ENCODE measurements around the gene KRT82.

Gene KRT82

GRCh38 chr12:52441320-52441911 lies 35.3 kb upstream of the KRT82 start:
- H3K36me3 ChIP-seq (ENCODE audit: control insufficient read depth, low read depth, low read length), result no peaks in the 10 kb centered on the region
- no peaks in the 10 kb centered on the region for H3K9me3 ChIP-seq (ENCODE audit: control insufficient read depth, low read depth, low read length)
- H3K27ac ChIP-seq (ENCODE audit: low read length), result no peak overlapping the region
- no peaks in the 10 kb centered on the region for H3K27me3 ChIP-seq (ENCODE audit: control insufficient read depth, insufficient read depth, low read length)
- no peak overlapping the region for H3K9ac ChIP-seq (ENCODE audit: low read length)
- no peak overlapping the region for H3K4me3 ChIP-seq (ENCODE audit: low read length)
- peaks cover 12% of the 10 kb centered on the region for H3K4me1 ChIP-seq (ENCODE audit: control insufficient read depth, low read depth, low read length)

- H3K36me3 ChIP-seq (ENCODE audit: control insufficient read depth, low read depth, low read length), result no peaks in the 10 kb centered on the region
These were observed 34.7 kb upstream of the KRT82 start for GRCh38 chr12:52440821-52441319.

GRCh38 chr12:52439845-52440244 lies 33.7 kb upstream of the KRT82 start:
- Histone ChIP-seq H3K4me1 (ENCODE audit: control insufficient read depth, low read depth, low read length) (peaks cover 12% of the 10 kb centered on the region), H3K9ac (ENCODE audit: low read length) (no peak overlapping the region), H3K36me3 (ENCODE audit: control insufficient read depth, low read depth, low read length) (no peaks in the 10 kb centered on the region), H3K4me3 (ENCODE audit: low read length) (no peak overlapping the region), H3K9me3 (ENCODE audit: control insufficient read depth, low read depth, low read length) (no peaks in the 10 kb centered on the region), H3K27me3 (ENCODE audit: control insufficient read depth, insufficient read depth, low read length) (no peaks in the 10 kb centered on the region), H3K27ac (ENCODE audit: low read length) (no peak overlapping the region)

More at GRCh38 chr12:52440821-52441319, 34.7 kb upstream of the KRT82 start:
- Histone ChIP-seq H3K9ac (ENCODE audit: low read length) (no peak overlapping the region), H3K4me3 (ENCODE audit: low read length) (no peak overlapping the region), H3K27me3 (ENCODE audit: control insufficient read depth, insufficient read depth, low read length) (no peaks in the 10 kb centered on the region), H3K9me3 (ENCODE audit: control insufficient read depth, low read depth, low read length) (no peaks in the 10 kb centered on the region), H3K27ac (ENCODE audit: low read length) (no peak overlapping the region), H3K4me1 (ENCODE audit: control insufficient read depth, low read depth, low read length) (peaks cover 12% of the 10 kb centered on the region)

GRCh38 chr12:52439420-52439819 lies 33.3 kb upstream of the KRT82 start:
- Histone ChIP-seq H3K27me3 (ENCODE audit: control insufficient read depth, insufficient read depth, low read length) (no peaks in the 10 kb centered on the region), H3K9me3 (ENCODE audit: control insufficient read depth, low read depth, low read length) (no peaks in the 10 kb centered on the region), H3K9ac (ENCODE audit: low read length) (no peak overlapping the region), H3K4me1 (ENCODE audit: control insufficient read depth, low read depth, low read length) (peaks cover 12% of the 10 kb centered on the region), H3K4me3 (ENCODE audit: low read length) (no peak overlapping the region), H3K36me3 (ENCODE audit: control insufficient read depth, low read depth, low read length) (no peaks in the 10 kb centered on the region), H3K27ac (ENCODE audit: low read length) (no peak overlapping the region)

GRCh38 chr12:52438305-52439301 lies 32.5 kb upstream of the KRT82 start:
- Histone ChIP-seq H3K27ac (ENCODE audit: low read length) (no peak overlapping the region), H3K36me3 (ENCODE audit: control insufficient read depth, low read depth, low read length) (no peaks in the 10 kb centered on the region), H3K27me3 (ENCODE audit: control insufficient read depth, insufficient read depth, low read length) (no peaks in the 10 kb centered on the region), H3K4me3 (ENCODE audit: low read length) (no peak overlapping the region), H3K4me1 (ENCODE audit: control insufficient read depth, low read depth, low read length) (peaks cover 12% of the 10 kb centered on the region), H3K9me3 (ENCODE audit: control insufficient read depth, low read depth, low read length) (no peaks in the 10 kb centered on the region), H3K9ac (ENCODE audit: low read length) (no peak overlapping the region)

GRCh38 chr12:52437508-52437907 lies 31.4 kb upstream of the KRT82 start:
- Histone ChIP-seq H3K9me3 (ENCODE audit: control insufficient read depth, low read depth, low read length) (no peaks in the 10 kb centered on the region), H3K4me3 (ENCODE audit: low read length) (no peak overlapping the region), H3K27me3 (ENCODE audit: control insufficient read depth, insufficient read depth, low read length) (no peaks in the 10 kb centered on the region), H3K9ac (ENCODE audit: low read length) (no peak overlapping the region), H3K36me3 (ENCODE audit: control insufficient read depth, low read depth, low read length) (no peaks in the 10 kb centered on the region), H3K27ac (ENCODE audit: low read length) (no peak overlapping the region), H3K4me1 (ENCODE audit: control insufficient read depth, low read depth, low read length) (peaks cover 9% of the 10 kb centered on the region)

- H3K4me1 ChIP-seq (ENCODE audit: control insufficient read depth, low read depth, low read length), result peaks cover 4% of the 10 kb centered on the region
- H3K9me3 ChIP-seq (ENCODE audit: control insufficient read depth, low read depth, low read length), result no peaks in the 10 kb centered on the region
- H3K4me3 ChIP-seq (ENCODE audit: low read length), result no peak overlapping the region
- no peak overlapping the region for H3K27ac ChIP-seq (ENCODE audit: low read length)
- H3K27me3 ChIP-seq (ENCODE audit: control insufficient read depth, insufficient read depth, low read length), result no peaks in the 10 kb centered on the region
- H3K36me3 ChIP-seq (ENCODE audit: control insufficient read depth, low read depth, low read length), result no peaks in the 10 kb centered on the region
- H3K9ac ChIP-seq (ENCODE audit: low read length), result no peak overlapping the region
These were observed 30.8 kb upstream of the KRT82 start for GRCh38 chr12:52436828-52437474.

- H3K4me1 ChIP-seq (ENCODE audit: control insufficient read depth, low read depth, low read length), result no peaks in the 10 kb centered on the region
- no peak overlapping the region for H3K9ac ChIP-seq (ENCODE audit: low read length)
- H3K36me3 ChIP-seq (ENCODE audit: control insufficient read depth, low read depth, low read length), result no peaks in the 10 kb centered on the region
- no peak overlapping the region for H3K27ac ChIP-seq (ENCODE audit: low read length)
- no peaks in the 10 kb centered on the region for H3K9me3 ChIP-seq (ENCODE audit: control insufficient read depth, low read depth, low read length)
- no peaks in the 10 kb centered on the region for H3K27me3 ChIP-seq (ENCODE audit: control insufficient read depth, insufficient read depth, low read length)
- no peak overlapping the region for H3K4me3 ChIP-seq (ENCODE audit: low read length)
These were observed 30.1 kb upstream of the KRT82 start for GRCh38 chr12:52436000-52436827.

GRCh38 chr12:52435659-52435999 lies 29.5 kb upstream of the KRT82 start:
- Histone ChIP-seq H3K27me3 (ENCODE audit: control insufficient read depth, insufficient read depth, low read length) (no peaks in the 10 kb centered on the region), H3K27ac (ENCODE audit: low read length) (no peak overlapping the region), H3K4me3 (ENCODE audit: low read length) (no peak overlapping the region), H3K36me3 (ENCODE audit: control insufficient read depth, low read depth, low read length) (no peaks in the 10 kb centered on the region), H3K9ac (ENCODE audit: low read length) (no peak overlapping the region), H3K9me3 (ENCODE audit: control insufficient read depth, low read depth, low read length) (no peaks in the 10 kb centered on the region), H3K4me1 (ENCODE audit: control insufficient read depth, low read depth, low read length) (no peaks in the 10 kb centered on the region)

GRCh38 chr12:52434760-52435530 lies 28.8 kb upstream of the KRT82 start:
- Histone ChIP-seq H3K27ac (ENCODE audit: low read length) (no peak overlapping the region), H3K9ac (ENCODE audit: low read length) (no peak overlapping the region)

More at GRCh38 chr12:52434760-52435530, 28.8 kb upstream of the KRT82 start:
- Histone ChIP-seq H3K4me1 (ENCODE audit: control insufficient read depth, low read depth, low read length) (no peaks in the 10 kb centered on the region), H3K9me3 (ENCODE audit: control insufficient read depth, low read depth, low read length) (no peaks in the 10 kb centered on the region), H3K4me3 (ENCODE audit: low read length) (no peak overlapping the region), H3K36me3 (ENCODE audit: control insufficient read depth, low read depth, low read length) (no peaks in the 10 kb centered on the region), H3K27me3 (ENCODE audit: control insufficient read depth, insufficient read depth, low read length) (no peaks in the 10 kb centered on the region)
